Large intestine (tissue), 3 donors: Measurements from ENCODE around the gene EXD3. TPM values are rescaled to one million over a fixed set of nuclear protein-coding genes. Genes with fewer than 3 reads are reported as not detected.
A peak's percentile ranks its signal among the peaks of the same experiment; 100 is the strongest.
"Not testable (repeated sequence)": the region's sequence is repeated elsewhere in the genome, so short reads cannot be mapped to it uniquely, and the experiment has no call there.

Experiments
- DNase-seq, 2 donors: peaks; one replicate each; pipeline versions ENCODE4 v3.0.0 to v3.0.0-alpha.2; 2013
- H3K27ac ChIP-seq: one replicate; pipeline ENCODE4 v1.5.1; 2013; ENCODE audit warnings: low read length
- H3K27me3 ChIP-seq: 2 replicates; pipeline ENCODE4 v1.6.1; 2013; ENCODE audit warnings: low read length; ENCODE audit not compliant: control insufficient read depth, insufficient read depth
- H3K36me3 ChIP-seq: 2 replicates; pipeline ENCODE4 v1.6.1; 2013; ENCODE audit warnings: low read length; ENCODE audit not compliant: control insufficient read depth, insufficient read depth
- H3K4me1 ChIP-seq: one replicate; pipeline ENCODE4 v1.6.1; 2013; ENCODE audit warnings: low read length; ENCODE audit not compliant: control insufficient read depth, insufficient read depth
- H3K4me3 ChIP-seq: one replicate; pipeline ENCODE4 v1.5.1; 2013; ENCODE audit warnings: low read length
- H3K9me3 ChIP-seq: one replicate; pipeline ENCODE4 v1.6.1; 2013; ENCODE audit warnings: mild to moderate bottlenecking, low read depth, low read length, moderate library complexity; ENCODE audit not compliant: control insufficient read depth
- WGBS: methylation state at CpG from one replicate; pipeline ENCODE4 v1.1.5; 2013; ENCODE audit warnings: low lambda C conversion rate; ENCODE audit not compliant: insufficient coverage; 5-methylcytosine and 5-hydroxymethylcytosine counted together
- polyA plus RNA-seq: library from polyadenylated mRNA; unstranded; fragments of 120-200 nt; gene quantifications from one replicate; pipeline ENCODE4 v1.2.1, GENCODE V29; 2013

EXD3 gene
- polyA plus RNA-seq, 1 donor = 36.5 TPM

- Histone ChIP-seq H3K4me3 (no peak overlapping the region), H3K27me3 (no peaks in the 10 kb centered on the region), H3K4me1 (peaks cover 10% of the 10 kb centered on the region), H3K36me3 (peaks cover 15% of the 10 kb centered on the region), H3K27ac (peak overlapping the region; percentile 26), H3K9me3 (peaks cover 27% of the 10 kb centered on the region)
- DNase-seq = no peak
- WGBS = no CpG with 5 or more reads among the region's 13 CpGs
Measured at GRCh38 chr9:137347928-137348327, 75.0 kb downstream of the EXD3 start.

DNA sequence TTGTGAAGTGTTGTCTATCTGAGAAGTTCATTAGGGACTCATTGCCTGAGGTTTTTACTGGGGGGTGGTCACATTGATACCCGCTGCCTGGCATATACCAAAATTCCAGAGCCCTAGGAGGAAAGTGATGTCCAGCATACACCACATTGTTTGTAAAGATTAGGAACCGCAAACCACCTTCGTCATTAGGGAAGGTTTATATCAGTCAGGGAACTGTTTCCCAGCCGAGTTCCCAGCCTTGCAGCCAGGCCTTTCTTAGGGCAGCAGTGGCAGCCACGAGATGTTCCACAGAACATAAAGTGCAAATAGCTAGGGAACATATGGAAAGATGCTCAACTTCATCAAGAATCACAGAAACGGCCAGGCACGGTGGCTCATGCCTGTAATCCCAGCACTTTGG lies 80.5 kb downstream of the EXD3 start:
- no peak for DNase-seq
- no CpG with 5 or more reads among the region's 7 CpGs for WGBS
- H3K4me1 ChIP-seq = no peaks in the 10 kb centered on the region
- H3K27ac ChIP-seq = no peak overlapping the region
- H3K27me3 ChIP-seq = no peaks in the 10 kb centered on the region
- peaks cover 8% of the 10 kb centered on the region for H3K36me3 ChIP-seq
- H3K9me3 ChIP-seq = peaks cover 9% of the 10 kb centered on the region
- no peak overlapping the region for H3K4me3 ChIP-seq

DNA sequence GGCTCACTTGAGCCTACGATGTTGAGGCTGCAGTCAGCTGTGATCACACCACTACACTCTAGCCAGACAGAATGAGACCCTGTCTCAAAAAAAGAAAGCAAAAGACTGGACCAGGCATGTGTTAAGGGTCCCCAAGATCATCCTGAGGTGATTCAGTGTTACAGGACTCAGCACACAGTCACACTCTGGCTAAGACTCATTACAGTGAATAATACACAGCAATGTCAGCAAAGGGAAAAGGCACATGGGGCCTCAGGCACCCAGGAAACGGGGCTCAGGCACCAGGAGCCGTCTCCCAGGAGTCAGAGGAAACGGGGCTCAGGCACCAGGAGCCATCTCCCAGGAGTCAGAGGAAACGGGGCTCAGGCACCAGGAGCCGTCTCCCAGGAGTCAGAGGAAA lies 81.7 kb downstream of the EXD3 start:
- Histone ChIP-seq H3K4me3 (no peak overlapping the region), H3K9me3 (peaks cover 7% of the 10 kb centered on the region), H3K4me1 (no peaks in the 10 kb centered on the region), H3K36me3 (peaks cover 7% of the 10 kb centered on the region), H3K27me3 (no peaks in the 10 kb centered on the region), H3K27ac (no peak overlapping the region)
- WGBS = no CpG with 5 or more reads among the region's 6 CpGs
- no peak for DNase-seq

DNA sequence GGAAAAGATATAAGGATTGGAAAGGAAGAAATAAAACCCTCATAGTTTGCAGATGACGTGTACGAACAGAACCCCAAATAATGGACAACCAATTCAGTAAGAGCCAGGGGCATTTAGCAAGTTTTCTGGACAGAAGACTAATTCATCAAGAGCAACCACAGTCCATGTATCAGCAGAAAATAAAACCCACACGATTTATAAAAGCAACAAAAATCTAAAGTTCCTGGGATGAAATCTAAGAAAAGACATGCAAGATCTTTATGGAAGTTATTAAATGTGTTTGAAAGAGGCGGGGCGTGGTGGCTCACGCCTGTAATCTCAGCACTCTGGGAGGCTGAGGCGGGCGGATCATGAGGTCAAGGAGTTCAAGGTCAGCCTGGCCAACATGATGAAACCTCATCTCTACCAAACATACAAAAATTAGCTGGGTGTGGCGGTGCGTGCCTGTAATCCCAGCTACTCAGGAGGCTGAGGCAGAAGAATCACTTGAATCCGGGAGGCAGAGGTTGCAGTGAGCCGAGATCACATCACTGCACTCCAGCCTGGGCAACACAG lies 83.0 kb downstream of the EXD3 start:
- not testable (repeated sequence) for H3K9me3 ChIP-seq, H3K4me3 ChIP-seq, DNase-seq, H3K27me3 ChIP-seq, H3K4me1 ChIP-seq, H3K36me3 ChIP-seq
- H3K27ac ChIP-seq = peak overlapping the region; percentile 69
- WGBS = 84% methylated on average over 5 of the region's 12 CpGs

DNA sequence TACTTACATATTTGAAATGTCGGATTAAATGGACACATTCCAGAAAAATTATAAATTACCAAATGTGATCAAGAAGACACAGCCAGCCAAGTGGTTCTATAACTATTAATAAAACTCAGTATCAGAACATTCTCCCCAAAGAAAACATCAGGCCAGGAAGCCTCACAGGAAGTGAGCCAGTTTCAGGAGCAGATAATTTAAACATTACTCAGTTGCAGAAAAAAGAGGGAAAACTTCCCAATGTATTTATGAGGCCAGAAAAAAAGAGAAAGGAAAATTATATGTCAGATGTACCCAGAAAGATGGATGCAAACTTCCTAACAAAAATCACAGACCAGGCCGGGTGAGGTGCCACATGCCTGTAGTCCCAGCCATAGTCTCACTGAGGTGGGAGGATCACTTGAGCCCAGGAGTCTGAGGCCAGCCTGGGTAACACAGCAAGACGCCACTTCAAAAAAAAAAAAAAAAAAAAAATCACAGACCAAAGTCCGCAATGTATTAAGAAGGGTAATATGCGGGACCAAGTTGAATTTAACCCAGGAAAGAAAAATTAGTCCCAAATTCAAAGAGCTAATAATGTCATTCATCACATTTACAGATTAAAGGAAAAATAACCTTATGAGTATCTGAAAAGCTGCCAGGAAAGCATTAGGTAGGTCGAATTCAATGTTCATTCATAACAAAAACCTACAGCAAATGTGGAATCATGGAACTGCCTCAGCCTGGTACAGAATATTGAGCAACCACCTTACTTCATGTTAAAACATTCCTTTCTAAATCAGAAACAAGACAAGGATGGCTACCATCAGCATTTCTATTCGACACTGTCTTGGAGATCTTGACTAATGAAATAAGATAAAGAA lies 83.7 kb downstream of the EXD3 start:
- DNase-seq = peak in 1 of 2 donors; percentile 67
- Histone ChIP-seq H3K27me3 (no peaks in the 10 kb centered on the region), H3K9me3 (peaks cover 10% of the 10 kb centered on the region), H3K4me3 (no peak overlapping the region), H3K27ac (peak overlapping the region; percentile 69), H3K4me1 (no peaks in the 10 kb centered on the region), H3K36me3 (peaks cover 6% of the 10 kb centered on the region)
- no CpG with 5 or more reads among the region's 7 CpGs for WGBS

- Histone ChIP-seq H3K36me3 (peaks cover 4% of the 10 kb centered on the region), H3K9me3 (peaks cover 10% of the 10 kb centered on the region), H3K27ac (no peak overlapping the region), H3K4me3 (no peak overlapping the region), H3K27me3 (no peaks in the 10 kb centered on the region), H3K4me1 (no peaks in the 10 kb centered on the region)
- DNase-seq = no peak
- 95% methylated on average over 2 of the region's 2 CpGs for WGBS
Measured at GRCh38 chr9:137336735-137337134, 86.2 kb downstream of the EXD3 start.

DNA sequence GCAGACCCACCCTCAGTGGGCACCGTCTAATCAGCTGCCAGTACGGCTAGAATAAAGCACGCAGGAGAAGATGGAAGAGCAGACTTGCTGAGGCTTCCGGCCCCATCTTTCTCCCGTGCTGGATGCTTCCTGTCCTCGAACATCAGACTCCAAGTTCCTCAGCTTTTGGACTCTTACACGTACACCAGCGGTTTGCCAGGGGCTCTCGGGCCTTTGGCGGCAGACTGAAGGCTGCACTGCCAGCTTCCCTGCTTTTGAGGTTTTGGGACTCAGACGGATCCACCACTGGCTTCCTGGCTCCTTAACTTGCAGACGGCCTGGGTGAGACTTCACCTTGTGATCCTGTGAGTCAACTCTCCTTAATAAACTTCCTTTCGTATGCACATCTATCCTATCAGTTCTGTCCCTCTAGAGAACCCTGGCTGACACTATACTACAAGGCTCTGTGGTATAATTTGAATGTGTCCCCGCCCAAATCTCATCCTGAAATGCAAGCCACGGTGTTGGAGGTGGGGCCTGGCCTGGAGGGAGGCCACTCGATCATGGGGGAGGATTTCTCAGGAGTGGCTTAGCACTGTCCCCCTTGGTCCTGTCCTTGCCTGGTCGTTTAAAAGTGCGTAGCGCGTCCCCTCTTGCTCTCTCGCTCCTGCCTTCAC lies 89.8 kb downstream of the EXD3 start:
- peaks cover 10% of the 10 kb centered on the region for H3K9me3 ChIP-seq
- no peak for DNase-seq
- no peak overlapping the region for H3K27ac ChIP-seq
- H3K36me3 ChIP-seq = peaks cover 4% of the 10 kb centered on the region
- H3K4me1 ChIP-seq = no peaks in the 10 kb centered on the region
- H3K27me3 ChIP-seq = no peaks in the 10 kb centered on the region
- H3K4me3 ChIP-seq = no peak overlapping the region
- WGBS = no CpG with 5 or more reads among the region's 21 CpGs

DNA sequence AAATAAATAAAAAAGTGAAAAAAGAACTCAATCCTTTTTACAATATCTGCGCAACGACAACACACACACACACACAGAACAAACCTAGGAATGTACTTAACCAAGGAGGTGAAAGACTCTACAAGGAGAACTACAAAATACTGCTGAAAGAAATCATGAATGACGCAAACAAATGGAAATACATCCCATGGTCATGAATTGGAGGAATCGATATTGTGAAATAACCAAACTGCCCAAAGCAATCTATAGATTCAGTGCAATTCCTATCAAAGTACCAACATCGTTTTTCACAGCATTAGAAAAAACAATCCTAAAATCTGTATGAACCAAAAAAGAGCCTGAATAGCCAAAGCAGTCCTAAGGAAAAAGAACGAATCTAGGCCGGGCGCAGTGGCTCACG lies 91.0 kb downstream of the EXD3 start:
- 100% methylated on average over 3 of the region's 9 CpGs for WGBS

GRCh38 chr9:137330689-137331088 lies 92.3 kb downstream of the EXD3 start:
- Histone ChIP-seq H3K9me3 (peaks cover 4% of the 10 kb centered on the region), H3K4me1 (no peaks in the 10 kb centered on the region), H3K36me3 (no peaks in the 10 kb centered on the region), H3K27ac (no peak overlapping the region), H3K27me3 (no peaks in the 10 kb centered on the region), H3K4me3 (no peak overlapping the region)
- DNase-seq = no peak
- 74% methylated on average over 2 of the region's 6 CpGs for WGBS

More for the DNA sequence above, 91.0 kb downstream of the EXD3 start:
- no peak for DNase-seq
- Histone ChIP-seq H3K4me3 (no peak overlapping the region), H3K9me3 (peaks cover 14% of the 10 kb centered on the region), H3K27ac (no peak overlapping the region), H3K4me1 (no peaks in the 10 kb centered on the region), H3K27me3 (no peaks in the 10 kb centered on the region), H3K36me3 (peaks cover 4% of the 10 kb centered on the region)

DNA sequence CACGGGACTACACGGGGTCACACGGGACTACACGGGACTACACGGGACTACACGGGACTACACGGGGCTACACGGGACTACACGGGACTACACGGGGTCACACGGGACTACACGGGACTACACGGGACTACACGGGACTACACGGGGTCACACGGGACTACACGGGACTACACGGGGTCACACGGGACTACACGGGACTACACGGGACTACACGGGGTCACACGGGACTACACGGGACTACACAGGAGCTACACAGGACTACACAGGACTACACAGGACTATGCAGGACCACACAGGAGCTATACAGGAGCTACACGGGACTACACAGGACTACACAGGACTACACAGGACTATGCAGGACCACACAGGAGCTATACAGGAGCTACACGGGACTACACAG lies 93.4 kb downstream of the EXD3 start:
- not testable (repeated sequence) for H3K4me1 ChIP-seq, DNase-seq, H3K27ac ChIP-seq, H3K36me3 ChIP-seq, H3K27me3 ChIP-seq, H3K4me3 ChIP-seq, H3K9me3 ChIP-seq
- WGBS = no CpG with 5 or more reads among the region's 26 CpGs
